ENCODE measurements around the gene P2RX4.

P2RX4 gene

DNA sequence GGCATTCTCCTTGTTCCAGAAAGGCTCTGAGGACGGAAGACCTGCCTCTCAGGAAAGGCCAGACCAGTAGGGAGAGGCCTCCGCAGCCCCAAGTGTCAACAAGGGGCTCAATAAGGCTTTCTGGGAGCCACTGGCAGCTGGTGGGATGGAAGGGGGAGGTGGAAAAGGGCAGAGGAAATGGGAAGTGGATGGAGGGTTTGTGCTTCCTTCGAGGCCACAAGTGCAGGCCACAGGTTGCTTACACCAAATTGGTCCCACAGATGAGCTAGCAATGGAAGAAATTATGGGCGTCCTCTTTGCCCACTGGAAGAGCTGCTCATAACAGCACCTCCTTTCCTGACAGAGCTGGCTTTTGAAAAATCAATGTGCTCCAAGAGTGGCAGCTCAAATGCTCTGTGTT, 28.2 kb downstream of the P2RX4 start:
- no peak for FAIRE-seq
- TF ChIP-seq, protein P1, sequence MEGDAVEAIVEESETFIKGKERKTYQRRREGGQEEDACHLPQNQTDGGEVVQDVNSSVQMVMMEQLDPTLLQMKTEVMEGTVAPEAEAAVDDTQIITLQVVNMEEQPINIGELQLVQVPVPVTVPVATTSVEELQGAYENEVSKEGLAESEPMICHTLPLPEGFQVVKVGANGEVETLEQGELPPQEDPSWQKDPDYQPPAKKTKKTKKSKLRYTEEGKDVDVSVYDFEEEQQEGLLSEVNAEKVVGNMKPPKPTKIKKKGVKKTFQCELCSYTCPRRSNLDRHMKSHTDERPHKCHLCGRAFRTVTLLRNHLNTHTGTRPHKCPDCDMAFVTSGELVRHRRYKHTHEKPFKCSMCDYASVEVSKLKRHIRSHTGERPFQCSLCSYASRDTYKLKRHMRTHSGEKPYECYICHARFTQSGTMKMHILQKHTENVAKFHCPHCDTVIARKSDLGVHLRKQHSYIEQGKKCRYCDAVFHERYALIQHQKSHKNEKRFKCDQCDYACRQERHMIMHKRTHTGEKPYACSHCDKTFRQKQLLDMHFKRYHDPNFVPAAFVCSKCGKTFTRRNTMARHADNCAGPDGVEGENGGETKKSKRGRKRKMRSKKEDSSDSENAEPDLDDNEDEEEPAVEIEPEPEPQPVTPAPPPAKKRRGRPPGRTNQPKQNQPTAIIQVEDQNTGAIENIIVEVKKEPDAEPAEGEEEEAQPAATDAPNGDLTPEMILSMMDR (IDR thresholded peaks at IDR 0.05; ENCODE audit: insufficient read depth, missing control alignments) = no peak
- DNase-seq (ENCODE audit: insufficient read length, low spot score) = no peak

DNA sequence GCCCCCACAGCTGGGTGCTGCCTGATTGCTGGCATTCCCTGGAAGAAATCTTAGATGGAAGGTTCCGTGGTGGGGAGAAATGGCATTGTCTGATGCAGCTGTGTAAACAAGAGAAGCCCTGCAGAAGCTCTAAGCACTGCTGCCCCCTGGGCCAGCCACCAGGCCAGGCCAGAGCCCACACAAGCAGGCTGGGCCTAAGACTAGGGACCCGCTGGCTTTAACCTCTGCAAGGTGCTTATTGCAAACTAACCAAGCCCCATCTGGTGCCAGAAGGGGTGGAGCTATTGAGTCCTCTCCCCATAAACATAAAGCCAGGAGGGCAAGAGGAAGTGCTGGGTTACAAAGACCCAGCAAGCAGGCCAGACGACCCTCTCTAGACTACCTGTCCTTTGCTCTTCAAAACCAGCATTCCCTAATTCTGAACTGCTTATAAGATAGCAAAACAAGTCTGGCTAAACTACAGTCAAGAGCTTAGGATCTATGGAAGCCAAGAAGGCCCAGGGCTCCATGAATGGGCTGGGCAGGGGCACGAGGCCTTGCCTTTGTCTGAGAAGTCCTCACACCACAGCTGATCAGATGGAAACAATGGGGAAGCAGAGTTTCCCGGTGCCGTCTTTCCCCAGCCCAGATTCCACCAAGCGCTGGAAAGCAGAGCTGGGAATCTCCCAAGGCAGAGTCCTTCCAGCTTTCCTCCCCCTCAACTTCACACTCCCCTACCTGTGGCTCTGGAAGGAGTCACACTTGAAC, 28.8 kb downstream of the P2RX4 start:
- no peak for DNase-seq (ENCODE audit: insufficient read length, low spot score)
- TF ChIP-seq, protein P1 (IDR thresholded peaks at IDR 0.05; ENCODE audit: insufficient read depth, missing control alignments) = no peak
- FAIRE-seq = no peak

DNA sequence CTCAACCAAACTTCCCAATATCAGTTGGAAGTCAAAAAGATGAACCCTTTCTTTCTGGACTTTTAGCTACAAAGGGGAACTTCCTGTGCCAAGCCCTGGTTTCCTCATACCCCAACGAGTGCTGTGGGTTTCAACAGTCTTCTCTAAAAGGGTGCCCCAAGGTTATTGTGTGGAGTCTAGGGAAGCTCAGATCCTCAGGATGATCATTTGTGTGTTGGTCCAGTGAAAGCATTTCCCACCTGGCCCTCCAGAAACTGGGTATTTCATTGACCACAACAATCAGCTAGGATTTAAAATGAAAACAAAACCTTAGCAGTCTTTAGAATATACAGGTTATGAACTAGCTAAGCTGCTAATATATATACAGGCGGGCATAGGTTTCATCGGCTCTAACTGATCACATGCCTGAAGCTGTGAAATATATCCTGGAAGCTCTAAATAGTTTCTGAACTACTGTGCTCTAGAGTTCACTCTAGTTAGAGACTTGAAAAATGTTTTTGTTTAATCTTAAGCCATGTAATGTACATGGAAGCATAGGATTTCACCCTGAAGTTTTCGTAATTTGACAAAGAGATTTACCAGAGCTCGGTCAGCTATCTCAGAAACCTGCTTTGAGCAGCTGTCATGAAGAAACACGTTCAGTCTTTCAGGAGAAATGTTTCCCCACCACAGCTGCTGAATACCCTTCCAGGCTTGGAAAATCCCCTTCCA, 29.6 kb downstream of the P2RX4 start:
- DNase-seq (ENCODE audit: insufficient read length, low spot score) = no peak
- TF ChIP-seq, protein P1 (IDR thresholded peaks at IDR 0.05; ENCODE audit: insufficient read depth, missing control alignments) = no peak
- FAIRE-seq = no peak

DNA sequence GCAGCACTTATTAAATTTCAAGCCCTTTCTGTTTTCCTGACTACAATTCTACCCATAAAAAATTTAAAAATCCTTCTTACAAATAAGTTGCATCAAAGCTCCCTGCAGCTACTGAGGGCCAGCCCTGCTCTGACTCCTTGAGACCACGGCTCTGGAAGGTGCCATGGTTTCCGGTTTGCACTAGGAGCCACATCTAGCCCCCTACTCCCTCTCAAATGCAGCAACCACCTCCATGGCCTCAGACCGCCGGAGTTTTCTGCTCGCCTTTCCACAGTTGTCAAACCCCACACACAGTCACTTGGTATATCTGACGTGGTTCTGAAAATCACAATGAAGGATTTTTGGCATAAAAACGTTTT, 30.1 kb downstream of the P2RX4 start:
- TF ChIP-seq, protein P1 (IDR thresholded peaks at IDR 0.05; ENCODE audit: insufficient read depth, missing control alignments) = no peak
- DNase-seq (ENCODE audit: insufficient read length, low spot score) = no peak
- no peak for FAIRE-seq

DNA sequence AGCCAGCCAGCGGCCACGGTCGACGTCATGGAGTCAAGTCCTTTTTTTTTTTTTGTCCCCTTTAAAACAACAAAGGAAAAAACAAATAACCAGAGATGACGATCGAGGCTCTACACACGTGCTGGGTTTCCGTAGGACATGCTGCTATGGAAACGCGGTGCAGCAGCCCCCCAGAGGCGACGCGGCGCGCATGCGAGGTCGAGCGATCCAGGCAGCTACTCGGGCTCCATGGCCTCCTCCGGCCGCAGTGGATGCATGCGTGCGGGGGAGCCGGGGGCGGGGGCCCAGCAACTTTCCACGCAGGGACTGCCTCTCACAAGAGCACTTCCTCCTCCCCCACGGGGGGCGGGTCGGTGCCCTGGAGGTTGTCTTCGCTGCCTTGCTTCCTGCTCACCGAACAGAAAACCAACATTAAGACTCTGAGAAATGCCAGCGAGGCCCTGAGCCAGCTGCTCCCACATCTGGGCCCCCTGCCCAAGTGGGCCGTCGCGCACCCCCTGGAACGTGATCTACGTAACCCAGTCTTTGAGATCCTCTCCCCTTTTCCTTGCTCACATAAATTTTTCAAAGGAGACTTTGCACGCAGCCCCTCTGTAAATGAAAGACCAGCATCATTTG, 30.7 kb downstream of the P2RX4 start:
- no peak for FAIRE-seq
- no peak for DNase-seq (ENCODE audit: insufficient read length, low spot score)
- TF ChIP-seq, protein P1 (IDR thresholded peaks at IDR 0.05; ENCODE audit: insufficient read depth, missing control alignments) = no peak

DNA sequence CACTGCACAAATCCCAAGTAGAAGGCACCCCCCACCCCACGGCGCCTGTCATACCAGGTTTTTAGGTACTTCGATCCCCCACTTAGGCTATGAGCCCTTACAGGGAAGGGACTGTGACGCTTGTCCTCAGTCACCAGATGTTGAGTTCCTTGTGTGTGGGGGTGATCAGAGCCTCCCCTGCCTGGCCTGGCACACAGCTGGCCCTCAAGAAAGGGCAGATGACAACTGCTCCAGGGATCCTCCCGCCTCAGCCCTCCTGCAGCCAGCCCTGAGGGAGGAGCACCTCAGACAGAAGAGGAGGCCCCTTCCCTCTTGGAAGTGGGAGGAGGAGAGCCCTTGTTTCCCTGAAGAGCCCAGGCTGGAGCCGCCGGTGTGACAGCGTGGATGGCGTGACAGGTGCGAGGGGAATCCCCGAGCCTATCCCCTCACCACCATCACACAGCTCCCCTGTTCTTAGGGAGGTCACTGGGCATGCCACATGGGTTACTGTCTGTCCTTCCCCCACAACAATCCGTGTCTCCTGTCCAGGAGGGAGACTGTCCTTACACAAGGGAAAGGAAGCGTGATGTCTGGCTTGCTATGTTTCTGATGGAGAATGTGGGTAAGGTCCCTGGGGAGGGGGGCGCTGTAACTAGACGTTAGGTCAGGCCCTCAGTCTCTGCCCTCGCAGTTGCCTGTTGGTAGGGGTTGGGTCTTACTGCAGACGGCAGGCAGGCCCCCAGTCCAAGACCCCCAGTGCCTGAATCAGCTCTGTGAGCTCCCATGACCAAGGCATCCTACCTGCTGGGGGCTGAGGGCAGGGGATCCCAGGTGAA, 31.4 kb downstream of the P2RX4 start:
- FAIRE-seq = no peak
- no peak for DNase-seq (ENCODE audit: insufficient read length, low spot score)
- TF ChIP-seq, protein P1 (IDR thresholded peaks at IDR 0.05; ENCODE audit: insufficient read depth, missing control alignments) = no peak
